Head of caudate nucleus (tissue), 42 donors: ENCODE measurements around the gene DDA1.
"Not testable (repeated sequence)": the region's sequence is repeated elsewhere in the genome, so short reads cannot be mapped to it uniquely, and the experiment has no call there.

Experiments used
- DNase-seq, 42 donors: peaks; one replicate each; pipeline versions ENCODE4 v3.0.0 to v3.0.0-alpha.2; 2020 to 2021; ENCODE audit warnings: mixed read lengths in 7 of 42
- intact Hi-C: fragments of 100-400 bp; cut with DNase I; formaldehyde crosslinking; loops from one replicate; pipeline ENCODE4 v1.15.0; 2022

The DDA1 gene

GRCh38 chr19:17358395-17358794 is 49.0 kb downstream of the DDA1 start:
- DNase-seq: no peak
- intact Hi-C loops: no loop called here

DNA sequence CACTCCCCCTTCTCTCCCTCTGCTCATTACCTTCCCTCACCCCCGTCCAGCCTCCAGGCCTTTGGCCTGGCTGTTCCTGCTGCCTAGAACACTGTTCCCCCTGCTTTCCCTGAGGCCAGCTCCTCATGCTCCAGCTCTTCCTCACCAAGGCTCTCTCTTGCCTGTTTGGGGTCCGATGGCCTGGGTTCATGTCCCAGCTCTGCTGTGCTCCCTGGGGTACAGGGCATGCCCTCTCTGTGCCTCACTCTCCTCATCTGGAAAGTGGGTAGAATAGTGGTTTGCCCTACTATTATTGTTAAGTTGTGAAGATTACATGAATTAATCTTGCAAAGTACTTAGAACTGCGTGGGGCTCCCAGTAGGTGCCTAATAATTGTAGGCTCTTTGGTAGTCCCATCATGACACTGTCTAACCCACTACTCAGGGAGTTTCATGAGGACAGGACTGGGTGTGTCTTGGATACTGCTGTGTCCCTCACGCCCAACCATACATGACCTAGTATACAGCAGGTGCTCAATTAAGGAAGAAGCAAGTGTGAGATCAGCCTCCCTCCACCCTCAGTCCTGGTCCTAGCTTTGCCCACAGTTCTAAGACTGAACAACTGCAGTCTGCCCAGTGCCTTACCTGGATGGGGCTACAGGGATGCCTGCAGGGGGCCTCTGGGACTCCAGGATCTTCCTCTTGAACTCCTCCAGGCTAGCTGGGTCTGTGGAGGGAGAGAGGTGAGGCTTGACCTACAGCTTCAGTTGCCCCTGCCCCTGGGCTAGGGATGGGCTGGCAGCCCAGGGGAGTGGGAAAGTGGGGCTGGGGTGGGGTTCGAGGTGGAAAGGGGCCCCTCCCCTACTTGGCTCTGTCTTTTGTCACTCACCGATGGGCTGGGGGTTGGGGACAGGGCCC is 50.8 kb downstream of the DDA1 start:
- intact Hi-C loops: no loop called here

DNA sequence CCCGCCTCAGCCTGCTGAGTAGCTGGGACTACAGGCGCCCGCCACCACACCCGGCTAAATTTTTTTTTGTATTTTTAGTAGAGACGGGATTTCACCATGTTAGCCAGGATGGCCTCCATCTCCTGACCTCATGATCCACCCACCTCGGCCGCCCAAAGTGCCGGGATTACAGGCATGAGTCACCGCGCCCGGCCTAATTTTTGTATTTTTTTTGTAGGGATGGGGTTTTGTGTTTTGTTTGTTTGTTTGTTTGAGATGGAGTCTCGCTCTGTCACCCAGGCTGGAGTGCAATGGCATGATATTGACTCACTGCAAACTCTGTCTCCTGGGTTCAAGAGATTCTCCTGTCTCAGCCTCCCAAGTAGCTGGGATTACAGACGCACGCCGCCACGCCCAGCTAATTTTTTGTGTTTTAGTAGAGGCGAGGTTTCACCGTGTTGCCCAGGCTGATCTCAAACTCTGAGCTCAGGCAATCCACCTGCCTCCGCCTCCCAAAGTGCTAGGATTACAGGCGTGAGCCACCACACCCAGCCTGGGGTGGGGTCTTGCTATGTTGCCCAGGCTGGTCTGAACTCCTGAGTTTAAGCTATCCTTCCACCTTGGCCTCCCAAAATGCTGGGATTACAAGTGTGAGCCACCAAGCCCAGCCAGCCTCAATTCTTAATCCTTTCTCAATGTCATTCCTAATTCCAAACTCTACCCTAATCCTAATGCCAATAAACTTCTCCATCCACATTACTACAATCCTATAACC is 54.7 kb downstream of the DDA1 start:
- DNase-seq, intact Hi-C loops: not testable (repeated sequence)

More for the DNA sequence above, 50.8 kb downstream of the DDA1 start:
- DNase-seq: no peak

GRCh38 chr19:17365361-17365760 is 56.0 kb downstream of the DDA1 start:
- no peak for DNase-seq
- intact Hi-C loops: no loop called here

DNA sequence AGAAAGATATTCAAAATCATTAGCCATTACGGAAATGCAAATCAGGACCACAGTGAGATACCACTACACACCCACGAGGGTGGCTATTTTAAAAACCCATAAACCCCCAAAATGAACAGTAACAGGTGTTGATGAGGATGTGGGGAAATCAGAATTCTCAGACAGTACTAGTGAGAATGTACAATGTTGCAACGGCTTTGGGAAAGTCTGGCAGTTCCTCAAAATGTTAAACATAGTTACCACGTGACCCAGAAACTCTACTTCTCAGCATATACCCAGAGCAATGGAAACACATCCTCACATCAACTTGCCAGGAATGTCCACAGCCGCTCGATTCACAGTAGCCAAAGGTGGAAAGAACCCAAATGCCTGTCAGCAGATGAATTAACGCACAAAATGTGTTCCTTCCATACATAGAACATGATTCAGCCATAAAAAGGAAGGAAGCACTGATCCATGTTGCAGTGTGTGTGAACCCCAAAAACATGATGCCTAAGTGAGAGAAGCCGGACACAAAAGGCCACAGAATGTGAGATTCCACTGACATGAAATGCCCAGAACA is 60.7 kb downstream of the DDA1 start:
- intact Hi-C loops: no loop called here

More for the DNA sequence above, 60.7 kb downstream of the DDA1 start:
- peak in 2 of 42 donors; percentile 20 to 46 for DNase-seq
